Peyer's patch (tissue), 4 donors: ENCODE data around the gene BBS9.

Source experiments
- POLR2A ChIP-seq, 2 donors: fragments of 450-650 bp; IDR thresholded peaks; one replicate each; pipeline ENCODE4 v1.5.1; 2017; ENCODE audit warnings: antibody characterized with exemption in 2 of 2, mild to moderate bottlenecking in 2 of 2, moderate library complexity in 2 of 2
- TF ChIP-seq, protein P1 (sequence below), 6 experiments: fragments of 450-650 bp in 4 of 6; fragments of 200-600 bp in 2 of 6; sonication (generic) in 1 of 6; IDR thresholded peaks; one replicate each; pipeline ENCODE4 v1.5.1; 2017 to 2019; ENCODE audit warnings: antibody characterized with exemption in 6 of 6, mild to moderate bottlenecking in 3 of 6, moderate library complexity in 1 of 6

GRCh38 chr7:33593611-33594010 is 464.2 kb downstream of the BBS9 start:
- TF ChIP-seq POLR2A (IDR thresholded peaks at IDR 0.05): no peak
- TF ChIP-seq, protein P1, sequence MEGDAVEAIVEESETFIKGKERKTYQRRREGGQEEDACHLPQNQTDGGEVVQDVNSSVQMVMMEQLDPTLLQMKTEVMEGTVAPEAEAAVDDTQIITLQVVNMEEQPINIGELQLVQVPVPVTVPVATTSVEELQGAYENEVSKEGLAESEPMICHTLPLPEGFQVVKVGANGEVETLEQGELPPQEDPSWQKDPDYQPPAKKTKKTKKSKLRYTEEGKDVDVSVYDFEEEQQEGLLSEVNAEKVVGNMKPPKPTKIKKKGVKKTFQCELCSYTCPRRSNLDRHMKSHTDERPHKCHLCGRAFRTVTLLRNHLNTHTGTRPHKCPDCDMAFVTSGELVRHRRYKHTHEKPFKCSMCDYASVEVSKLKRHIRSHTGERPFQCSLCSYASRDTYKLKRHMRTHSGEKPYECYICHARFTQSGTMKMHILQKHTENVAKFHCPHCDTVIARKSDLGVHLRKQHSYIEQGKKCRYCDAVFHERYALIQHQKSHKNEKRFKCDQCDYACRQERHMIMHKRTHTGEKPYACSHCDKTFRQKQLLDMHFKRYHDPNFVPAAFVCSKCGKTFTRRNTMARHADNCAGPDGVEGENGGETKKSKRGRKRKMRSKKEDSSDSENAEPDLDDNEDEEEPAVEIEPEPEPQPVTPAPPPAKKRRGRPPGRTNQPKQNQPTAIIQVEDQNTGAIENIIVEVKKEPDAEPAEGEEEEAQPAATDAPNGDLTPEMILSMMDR (IDR thresholded peaks at IDR 0.05): no peak
